ENCODE results near the gene TINCR.

Gene TINCR

DNA sequence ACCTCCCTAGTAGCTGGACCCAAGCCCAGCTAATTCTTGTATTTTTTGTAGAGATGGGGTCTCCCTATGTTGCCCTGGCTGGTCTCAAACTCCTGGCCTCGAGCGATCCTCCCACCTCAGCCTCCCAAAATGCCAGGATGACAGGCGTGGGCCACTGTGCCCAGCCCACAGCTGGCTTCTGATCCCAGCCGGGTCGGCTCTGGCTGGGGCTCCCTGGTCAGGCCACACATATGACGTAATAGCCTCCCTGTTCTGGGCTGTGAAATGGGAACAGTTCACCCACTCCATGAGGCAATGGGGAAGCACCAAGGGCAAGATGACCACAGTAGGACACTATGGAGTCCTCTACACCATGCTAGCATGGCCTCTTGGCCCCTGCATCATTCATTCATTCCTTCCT lies 41.1 kb downstream of the TINCR start:
- H3K36me3 ChIP-seq (ENCODE audit: insufficient read depth, low read length), result no peaks in the 10 kb centered on the region

DNA sequence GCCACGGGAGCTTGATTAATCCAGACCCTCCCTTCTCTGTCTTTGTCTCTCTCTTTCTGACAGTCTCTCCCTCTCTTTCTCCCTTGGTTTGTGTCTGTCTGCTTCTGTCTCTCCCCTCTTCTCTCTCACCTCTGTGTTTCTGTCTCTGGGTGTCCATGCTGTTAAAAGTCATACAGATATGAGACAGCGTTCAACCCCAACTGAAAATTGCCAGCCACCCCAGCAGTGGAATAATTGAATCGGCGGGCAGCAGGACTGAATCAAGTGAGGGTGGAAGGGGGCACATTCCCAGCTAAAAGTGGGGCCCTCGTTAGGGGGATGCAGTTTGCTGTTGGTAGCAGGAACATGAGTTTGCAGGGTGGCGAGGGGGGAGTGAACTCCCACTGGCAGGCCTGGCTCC lies 43.7 kb downstream of the TINCR start:
- no peak overlapping the region for H2AFZ ChIP-seq (ENCODE audit: low read length)
- no peaks in the 10 kb centered on the region for H3F3A ChIP-seq (ENCODE audit: insufficient read depth, low read length)
- TF ChIP-seq, protein P1, sequence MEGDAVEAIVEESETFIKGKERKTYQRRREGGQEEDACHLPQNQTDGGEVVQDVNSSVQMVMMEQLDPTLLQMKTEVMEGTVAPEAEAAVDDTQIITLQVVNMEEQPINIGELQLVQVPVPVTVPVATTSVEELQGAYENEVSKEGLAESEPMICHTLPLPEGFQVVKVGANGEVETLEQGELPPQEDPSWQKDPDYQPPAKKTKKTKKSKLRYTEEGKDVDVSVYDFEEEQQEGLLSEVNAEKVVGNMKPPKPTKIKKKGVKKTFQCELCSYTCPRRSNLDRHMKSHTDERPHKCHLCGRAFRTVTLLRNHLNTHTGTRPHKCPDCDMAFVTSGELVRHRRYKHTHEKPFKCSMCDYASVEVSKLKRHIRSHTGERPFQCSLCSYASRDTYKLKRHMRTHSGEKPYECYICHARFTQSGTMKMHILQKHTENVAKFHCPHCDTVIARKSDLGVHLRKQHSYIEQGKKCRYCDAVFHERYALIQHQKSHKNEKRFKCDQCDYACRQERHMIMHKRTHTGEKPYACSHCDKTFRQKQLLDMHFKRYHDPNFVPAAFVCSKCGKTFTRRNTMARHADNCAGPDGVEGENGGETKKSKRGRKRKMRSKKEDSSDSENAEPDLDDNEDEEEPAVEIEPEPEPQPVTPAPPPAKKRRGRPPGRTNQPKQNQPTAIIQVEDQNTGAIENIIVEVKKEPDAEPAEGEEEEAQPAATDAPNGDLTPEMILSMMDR (IDR thresholded peaks at IDR 0.05; ENCODE audit: low read length), result no peak
- no peak for TF ChIP-seq EZH2 (IDR thresholded peaks at IDR 0.05; ENCODE audit: borderline replicate concordance, low read length)

More for the DNA sequence above, 41.1 kb downstream of the TINCR start:
- no peaks in the 10 kb centered on the region for H4K20me1 ChIP-seq (ENCODE audit: insufficient read depth, low read length)
- no peaks in the 10 kb centered on the region for H3K9me3 ChIP-seq (ENCODE audit: low read length)
- TF ChIP-seq, protein P1 (IDR thresholded peaks at IDR 0.05; ENCODE audit: low read length), result no peak
- no peak for TF ChIP-seq EZH2 (IDR thresholded peaks at IDR 0.05; ENCODE audit: borderline replicate concordance, low read length)
- 0 out of 2 replicates have a peak, but pooled peaks cover 5% of the 10 kb centered on the region for H3K27me3 ChIP-seq (ENCODE audit: insufficient read depth, low read length)
- H3K79me2 ChIP-seq (ENCODE audit: insufficient read depth, low read length), result no peaks in the 10 kb centered on the region
- no peak overlapping the region for H3K27ac ChIP-seq (ENCODE audit: low read depth, low read length, poor library complexity, severe bottlenecking)
- H3K9ac ChIP-seq (ENCODE audit: low read length), result no peak overlapping the region
- no peaks in the 10 kb centered on the region for H3K4me1 ChIP-seq (ENCODE audit: insufficient read depth, low read length, severe bottlenecking)
- H3K4me2 ChIP-seq (ENCODE audit: low read length), result no peak overlapping the region
- H3F3A ChIP-seq (ENCODE audit: insufficient read depth, low read length), result no peaks in the 10 kb centered on the region
- no peak overlapping the region for H2AFZ ChIP-seq (ENCODE audit: low read length)
- H3K9me2 ChIP-seq (ENCODE audit: low read depth, low read length), result no peaks in the 10 kb centered on the region
- H3K4me3 ChIP-seq (ENCODE audit: low read depth, low read length, poor library complexity, severe bottlenecking), result no peak overlapping the region

DNA sequence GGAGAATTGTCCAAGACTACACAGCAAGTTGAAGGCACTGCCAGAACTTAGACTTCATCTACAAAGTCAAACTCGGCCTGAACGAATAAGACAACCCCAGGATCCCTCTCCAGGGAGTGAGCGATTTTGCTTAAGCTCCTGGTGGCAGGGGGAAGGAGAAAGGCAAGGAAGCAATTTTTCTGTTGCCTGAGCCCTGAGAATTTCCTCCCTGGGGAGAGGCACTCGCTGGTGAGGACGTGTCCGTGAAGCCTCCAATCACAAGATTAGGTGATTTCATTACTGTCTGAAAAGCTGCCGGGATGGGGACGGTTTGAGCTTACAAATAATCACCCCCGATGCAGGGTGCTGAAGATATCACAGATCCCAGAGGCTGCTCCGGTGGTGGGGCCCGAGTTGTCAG lies 45.6 kb downstream of the TINCR start:
- Histone ChIP-seq H3F3A (ENCODE audit: insufficient read depth, low read length) (no peaks in the 10 kb centered on the region), H3K27ac (ENCODE audit: low read depth, low read length, poor library complexity, severe bottlenecking) (no peak overlapping the region), H3K27me3 (ENCODE audit: insufficient read depth, low read length) (no peaks in the 10 kb centered on the region), H3K9ac (ENCODE audit: low read length) (no peak overlapping the region), H3K4me1 (ENCODE audit: insufficient read depth, low read length, severe bottlenecking) (no peaks in the 10 kb centered on the region), H3K79me2 (ENCODE audit: insufficient read depth, low read length) (no peaks in the 10 kb centered on the region), H3K9me2 (ENCODE audit: low read depth, low read length) (no peaks in the 10 kb centered on the region), H3K36me3 (ENCODE audit: insufficient read depth, low read length) (no peaks in the 10 kb centered on the region), H3K4me2 (ENCODE audit: low read length) (no peak overlapping the region), H4K20me1 (ENCODE audit: insufficient read depth, low read length) (no peaks in the 10 kb centered on the region), H3K4me3 (ENCODE audit: low read depth, low read length, poor library complexity, severe bottlenecking) (no peak overlapping the region), H3K9me3 (ENCODE audit: low read length) (no peaks in the 10 kb centered on the region), H2AFZ (ENCODE audit: low read length) (no peak overlapping the region)
- no peak for TF ChIP-seq EZH2 (IDR thresholded peaks at IDR 0.05; ENCODE audit: borderline replicate concordance, low read length)
- TF ChIP-seq, protein P1 (IDR thresholded peaks at IDR 0.05; ENCODE audit: low read length), result no peak

More for the DNA sequence above, 43.7 kb downstream of the TINCR start:
- Histone ChIP-seq H3K27ac (ENCODE audit: low read depth, low read length, poor library complexity, severe bottlenecking) (no peak overlapping the region), H4K20me1 (ENCODE audit: insufficient read depth, low read length) (no peaks in the 10 kb centered on the region), H3K4me3 (ENCODE audit: low read depth, low read length, poor library complexity, severe bottlenecking) (no peak overlapping the region), H3K9ac (ENCODE audit: low read length) (no peak overlapping the region), H3K4me1 (ENCODE audit: insufficient read depth, low read length, severe bottlenecking) (no peaks in the 10 kb centered on the region), H3K4me2 (ENCODE audit: low read length) (no peak overlapping the region), H3K36me3 (ENCODE audit: insufficient read depth, low read length) (no peaks in the 10 kb centered on the region), H3K27me3 (ENCODE audit: insufficient read depth, low read length) (no peaks in the 10 kb centered on the region), H3K9me3 (ENCODE audit: low read length) (no peaks in the 10 kb centered on the region), H3K9me2 (ENCODE audit: low read depth, low read length) (no peaks in the 10 kb centered on the region), H3K79me2 (ENCODE audit: insufficient read depth, low read length) (no peaks in the 10 kb centered on the region)

Data from OCI-LY1 (cell line).